A172 (cell line): Measurements from ENCODE around the gene PROKR1. TPM values are rescaled to one million over a fixed set of nuclear protein-coding genes. Genes with fewer than 3 reads are reported as not detected.
"Not testable (repeated sequence)": the region's sequence is repeated elsewhere in the genome, so short reads cannot be mapped to it uniquely, and the experiment has no call there.

Source experiments
- DNase-seq: peaks from one replicate; pipeline ENCODE4 v3.0.0-alpha.2; 2015; ENCODE audit warnings: low spot score
- total RNA-seq: library from RNA; depleted of rRNA; stranded (reverse); fragments of >200 nt; shearing (Covaris generic); gene quantifications from 2 replicates; pipeline ENCODE4 v1.2.3, GENCODE V29; 2014

PROKR1 gene
- total RNA-seq, 1 experiment from 2014 or later = not detected

DNA sequence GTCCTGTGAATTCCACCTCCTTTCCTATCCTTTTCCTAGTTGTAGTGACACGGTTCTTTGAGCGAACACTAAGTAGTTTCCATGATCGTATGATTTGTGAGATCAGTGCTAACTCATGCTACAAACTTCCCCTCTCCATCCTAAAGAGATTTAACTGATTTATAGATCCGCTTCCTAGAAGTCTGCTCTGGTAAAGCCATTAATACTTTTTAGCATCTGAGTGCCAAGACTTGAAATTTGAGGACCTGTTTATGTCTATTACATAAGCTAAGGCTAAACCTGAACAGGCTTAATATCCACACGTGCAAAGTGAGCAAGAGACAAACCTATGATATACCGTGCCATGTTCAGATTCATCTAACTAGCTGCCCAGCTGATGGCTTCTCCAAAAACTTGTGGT is 14.9 kb downstream of the PROKR1 start:
- DNase-seq = no peak

DNA sequence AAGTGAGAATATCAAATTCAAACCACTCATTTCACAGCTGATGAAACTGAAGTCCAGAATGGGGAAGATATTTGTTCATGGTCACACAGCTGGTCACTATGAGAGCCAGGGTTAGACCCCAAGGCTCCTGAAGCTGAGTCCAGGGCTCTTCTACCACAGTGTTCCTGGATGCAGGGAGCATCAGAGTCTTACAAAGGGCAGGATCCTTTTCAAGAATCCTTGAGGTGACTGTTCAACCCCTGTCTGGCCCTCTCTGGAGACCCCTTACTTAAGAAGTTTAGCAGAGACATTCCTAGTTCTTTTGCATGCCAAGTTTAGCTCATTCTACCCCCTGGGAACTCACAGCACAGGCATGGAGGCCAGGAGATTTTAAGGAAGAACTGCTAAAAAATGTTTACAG is 15.7 kb downstream of the PROKR1 start:
- DNase-seq = no peak

DNA sequence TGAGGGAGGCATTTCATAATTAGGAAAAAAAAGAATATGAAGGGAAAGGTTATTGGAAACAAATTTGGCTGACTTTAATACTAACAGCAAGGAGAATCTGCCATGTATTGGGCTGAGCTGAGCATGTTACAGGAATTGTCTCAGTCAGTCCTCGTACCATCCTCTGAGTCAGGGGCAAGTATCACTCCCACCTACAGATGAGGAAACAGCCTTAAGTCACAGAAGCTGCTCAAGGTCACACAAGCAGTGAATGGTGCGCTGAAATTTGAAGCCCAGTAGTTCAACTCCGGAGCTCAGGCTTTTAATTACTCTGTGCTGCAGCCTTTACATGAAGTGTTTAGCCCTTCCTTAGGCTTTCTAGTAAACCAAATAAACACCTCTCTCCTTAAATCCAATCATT is 17.3 kb downstream of the PROKR1 start:
- no peak for DNase-seq

GRCh38 chr2:68662466-68662865 is 19.1 kb downstream of the PROKR1 start:
- DNase-seq = no peak

DNA sequence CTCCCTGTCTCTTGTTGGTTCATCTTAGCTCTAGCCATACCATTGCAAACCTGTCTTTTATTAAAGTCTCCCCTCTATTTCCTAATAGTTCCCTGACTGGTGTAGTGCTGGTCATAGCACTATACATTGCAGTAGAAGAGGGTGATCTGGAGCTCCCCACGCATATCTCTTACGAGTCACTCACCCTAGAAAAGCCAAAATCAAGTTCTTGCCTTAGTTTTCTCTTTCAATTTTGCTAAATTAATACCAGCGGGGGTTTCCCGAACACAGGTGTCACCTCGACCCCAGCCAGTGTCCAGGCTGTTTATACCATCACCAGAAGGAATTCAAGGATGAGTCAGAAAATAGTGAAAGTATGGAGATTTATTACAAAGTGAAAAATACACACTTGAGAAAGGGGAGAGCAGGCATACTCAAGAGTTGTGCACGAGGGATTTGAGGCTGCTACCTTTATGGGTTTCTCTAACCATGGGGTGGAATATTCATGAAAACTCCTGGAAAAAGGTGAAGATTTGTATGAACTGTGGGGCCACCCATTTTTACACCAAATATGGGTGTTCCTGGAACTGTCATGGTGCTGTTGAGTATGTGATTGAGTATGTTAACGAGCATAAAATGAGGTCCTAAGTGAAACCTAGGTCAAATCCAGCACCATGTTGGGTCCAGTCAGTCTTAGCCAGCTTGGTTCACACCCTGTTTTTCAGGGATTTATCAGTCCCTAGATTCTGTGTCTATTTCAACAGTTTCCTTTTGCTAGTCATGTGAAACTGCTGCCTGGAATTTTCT is 20.2 kb downstream of the PROKR1 start:
- DNase-seq = no peak

- no peak for DNase-seq
Observed at GRCh38 chr2:68667371-68667770, 24.0 kb downstream of the PROKR1 start.

DNA sequence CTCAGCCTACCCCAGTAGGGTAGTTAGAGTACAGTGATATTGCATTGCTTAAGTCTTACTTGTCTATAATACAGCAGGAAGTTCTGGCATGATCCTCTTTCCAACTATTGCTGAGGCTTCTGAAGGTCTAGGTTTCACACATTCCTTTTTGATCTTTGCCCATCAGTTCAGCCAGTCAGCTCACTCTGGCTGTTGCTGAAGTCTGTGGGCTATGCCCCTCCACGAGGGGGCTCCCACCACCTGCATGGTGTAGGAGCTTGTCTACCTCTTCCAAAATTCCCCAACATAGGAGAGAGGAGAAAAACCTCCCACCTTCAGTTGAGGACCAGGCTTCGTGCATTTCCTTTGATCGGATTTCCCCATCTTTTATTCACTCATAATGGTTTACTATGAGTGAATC is 26.3 kb downstream of the PROKR1 start:
- no peak for DNase-seq

- no peak for DNase-seq
Observed at GRCh38 chr2:68671961-68672360, 28.6 kb downstream of the PROKR1 start.

DNA sequence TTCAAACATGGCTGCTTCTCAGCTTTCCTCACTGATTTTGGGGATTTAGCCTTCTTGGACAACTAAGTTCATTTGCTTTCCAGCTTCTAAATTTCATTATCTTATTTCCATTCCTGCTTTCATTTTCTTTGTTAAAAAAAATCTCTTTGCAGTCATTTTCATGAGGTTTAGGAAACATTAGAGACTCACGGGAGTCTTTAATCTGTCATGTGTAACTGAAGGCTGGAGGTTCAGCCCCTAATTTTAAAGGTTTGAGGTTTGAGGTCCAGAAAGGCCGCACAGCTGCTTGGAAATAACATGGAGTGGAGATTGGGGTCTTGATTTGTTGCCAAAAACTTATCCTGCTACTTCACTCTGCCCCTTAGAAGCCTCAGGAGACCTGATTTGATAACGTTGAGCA is 30.3 kb downstream of the PROKR1 start:
- DNase-seq = no peak

DNA sequence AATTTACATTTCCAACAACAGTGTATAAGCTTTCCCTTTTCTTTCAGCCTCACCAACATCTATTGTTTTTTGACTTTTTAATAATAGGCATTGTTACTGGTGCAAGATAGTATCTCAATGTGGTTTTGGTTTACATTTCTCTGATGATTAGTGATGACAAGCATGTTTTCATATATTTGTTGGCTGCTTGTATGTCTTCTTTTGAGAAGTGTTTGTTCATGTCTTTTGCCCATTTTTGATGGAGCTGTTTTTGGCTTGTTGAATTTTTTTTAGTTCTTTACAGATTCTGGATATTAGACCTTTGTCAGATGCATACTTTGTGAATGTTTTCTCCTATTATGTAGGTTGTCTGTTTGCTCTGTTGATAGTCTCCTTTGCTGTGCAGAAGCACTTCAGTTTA is 32.1 kb downstream of the PROKR1 start:
- no peak for DNase-seq

DNA sequence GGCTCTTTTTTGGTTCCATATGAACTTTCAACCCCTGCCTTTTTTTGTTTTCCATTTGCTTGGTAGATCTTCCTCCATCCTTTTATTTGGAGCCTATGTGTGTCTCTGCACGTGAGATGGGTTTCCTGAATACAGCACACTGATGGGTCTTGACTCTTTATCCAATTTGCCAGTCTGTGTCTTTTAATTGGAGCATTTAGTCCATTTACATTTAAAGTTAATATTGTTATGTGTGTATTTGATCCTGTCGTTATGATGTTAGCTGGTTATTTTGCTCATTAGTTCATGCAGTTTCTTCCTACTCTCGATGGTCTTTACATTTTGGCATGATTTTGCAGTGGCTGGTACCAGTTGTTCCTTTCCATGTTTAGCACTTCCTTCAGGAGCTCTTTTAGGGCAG is 34.5 kb downstream of the PROKR1 start:
- DNase-seq = not testable (repeated sequence)

GRCh38 chr2:68679166-68679916 is 36.0 kb downstream of the PROKR1 start:
- DNase-seq = not testable (repeated sequence)

DNA sequence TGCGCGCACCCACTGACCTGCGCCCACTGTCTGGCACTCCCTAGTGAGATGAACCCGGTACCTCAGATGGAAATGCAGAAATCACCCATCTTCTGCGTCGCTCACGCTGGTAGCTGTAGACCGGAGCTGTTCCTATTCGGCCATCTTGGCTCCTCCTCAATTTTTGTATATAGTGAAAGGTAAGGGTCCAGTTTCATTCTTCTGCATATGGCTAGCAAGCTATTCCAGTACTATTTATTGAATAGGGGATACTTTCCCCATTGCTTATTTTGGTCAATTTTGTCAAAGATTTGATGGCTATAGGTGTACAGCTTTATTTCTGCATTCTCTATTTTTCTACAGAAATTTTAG is 36.5 kb downstream of the PROKR1 start:
- DNase-seq = not testable (repeated sequence)

- DNase-seq = no peak
Observed at GRCh38 chr2:68684197-68684596, 40.8 kb downstream of the PROKR1 start.

GRCh38 chr2:68686178-68686577 is 42.8 kb downstream of the PROKR1 start:
- DNase-seq = no peak

- DNase-seq = no peak
Observed at GRCh38 chr2:68687018-68687417, 43.6 kb downstream of the PROKR1 start.

DNA sequence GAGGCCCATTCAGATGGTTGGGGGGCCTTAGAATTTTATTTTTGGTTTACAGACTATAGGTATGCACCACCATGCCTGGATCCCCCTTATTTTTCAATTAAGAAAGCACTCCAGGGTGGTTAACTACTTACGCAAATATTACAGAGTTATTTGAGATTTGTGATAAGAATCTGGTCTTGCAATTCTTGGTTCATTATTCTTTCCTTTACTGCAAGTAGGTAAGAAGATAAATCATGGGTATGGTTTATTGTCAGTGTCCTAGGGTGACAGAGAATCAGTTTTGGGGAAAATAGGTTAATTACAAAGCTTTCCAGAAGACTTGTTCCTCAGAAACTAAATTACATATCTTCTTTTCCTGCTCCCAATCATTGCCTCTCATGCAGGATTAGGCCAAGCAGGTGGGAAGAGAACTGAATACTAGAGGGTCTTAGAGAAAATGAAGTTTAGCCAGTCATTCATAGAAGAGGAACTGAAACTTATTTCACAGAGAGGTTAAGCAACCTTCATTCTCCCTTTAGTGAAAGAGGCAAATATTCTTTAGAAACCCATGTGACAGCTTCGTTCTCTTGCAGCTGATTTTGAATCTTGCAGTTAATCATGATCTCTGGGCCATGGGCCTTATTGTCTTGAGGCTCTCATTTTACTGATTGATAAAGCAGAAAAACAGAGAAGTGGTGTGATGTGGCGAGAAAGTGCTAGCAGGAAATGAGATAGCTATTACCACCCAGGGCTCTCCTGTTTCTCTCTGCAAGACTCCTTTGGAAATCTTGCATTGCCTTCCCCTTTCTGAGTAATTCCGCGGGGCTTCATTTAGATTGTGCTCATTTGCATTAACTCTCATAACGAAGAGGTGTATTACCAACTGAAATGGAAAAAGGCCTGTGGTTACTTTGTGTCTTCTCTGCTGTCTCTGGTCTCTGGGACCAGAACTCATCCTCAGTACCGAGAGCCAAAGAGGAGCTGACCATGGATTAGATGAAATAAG is 46.5 kb downstream of the PROKR1 start:
- DNase-seq = no peak

DNA sequence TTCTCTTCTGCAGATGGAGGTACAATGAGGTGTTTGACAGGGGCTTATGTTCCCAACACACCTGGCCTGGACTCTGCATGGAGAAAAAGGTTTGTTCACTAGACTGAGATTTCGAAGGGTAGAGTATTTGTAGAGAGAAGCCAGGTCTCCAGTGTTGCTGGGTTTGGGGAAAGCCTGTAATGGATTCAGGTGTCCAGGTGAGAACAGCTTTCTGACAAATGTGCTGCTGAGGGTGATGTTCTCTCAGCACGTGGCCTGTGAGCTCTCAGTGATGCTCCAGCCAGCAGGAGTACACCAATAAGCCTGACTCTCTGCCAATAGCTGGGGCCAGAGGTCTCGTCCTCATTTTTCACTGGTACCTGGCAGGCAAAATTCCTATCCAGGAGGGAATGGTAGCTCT is 47.5 kb downstream of the PROKR1 start:
- DNase-seq = no peak

DNA sequence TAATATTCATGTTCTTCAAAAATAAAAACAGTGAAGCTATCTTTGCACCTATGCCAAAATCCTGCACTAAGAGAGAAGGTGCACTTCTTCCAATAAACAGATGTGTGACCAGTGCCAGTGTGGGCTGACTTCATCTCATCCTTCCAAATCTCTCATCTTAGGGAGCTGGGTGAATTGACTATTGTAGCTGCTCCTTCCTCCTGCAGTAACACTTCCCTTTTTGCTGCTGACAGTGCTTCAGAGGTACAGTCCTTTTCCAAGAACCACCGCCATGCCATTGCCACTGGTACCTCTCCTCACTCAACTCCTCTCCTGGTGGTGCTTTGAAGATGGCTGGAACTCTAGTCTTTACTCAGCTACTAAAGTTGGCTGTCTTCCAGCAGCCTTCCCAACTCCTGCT is 49.1 kb downstream of the PROKR1 start:
- no peak for DNase-seq

- DNase-seq = no peak
Observed at GRCh38 chr2:68693951-68694350, 50.6 kb downstream of the PROKR1 start.

GRCh38 chr2:68695971-68696370 is 52.6 kb downstream of the PROKR1 start:
- DNase-seq = no peak

- DNase-seq = no peak
Observed at GRCh38 chr2:68696554-68696953, 53.2 kb downstream of the PROKR1 start.
